Measurements from ENCODE around the gene MARK2. TPM values are rescaled to one million over a fixed set of nuclear protein-coding genes. Genes with fewer than 3 reads are reported as not detected.

Gene MARK2
- polyA plus RNA-seq, 3 donors, result 32.4 to 55.7 (median 33.3) TPM

- Mint-ChIP-seq H3K9me3 (peaks cover 0 to 9% (median 2%) of the 10 kb centered on the region in 7 donors), H3K27ac (no peak overlapping the region), H3K36me3 (no peaks in the 10 kb centered on the region), H3K4me1 (peaks cover 17% of the 10 kb centered on the region), H3K27me3 (ENCODE audit: low read depth in 3 of 3) (peaks cover 40 to 86% (median 56%) of the 10 kb centered on the region in 3 donors), H3K4me3 (peak overlapping the region; percentile 43 to 86)
- TF ChIP-seq, protein P1, sequence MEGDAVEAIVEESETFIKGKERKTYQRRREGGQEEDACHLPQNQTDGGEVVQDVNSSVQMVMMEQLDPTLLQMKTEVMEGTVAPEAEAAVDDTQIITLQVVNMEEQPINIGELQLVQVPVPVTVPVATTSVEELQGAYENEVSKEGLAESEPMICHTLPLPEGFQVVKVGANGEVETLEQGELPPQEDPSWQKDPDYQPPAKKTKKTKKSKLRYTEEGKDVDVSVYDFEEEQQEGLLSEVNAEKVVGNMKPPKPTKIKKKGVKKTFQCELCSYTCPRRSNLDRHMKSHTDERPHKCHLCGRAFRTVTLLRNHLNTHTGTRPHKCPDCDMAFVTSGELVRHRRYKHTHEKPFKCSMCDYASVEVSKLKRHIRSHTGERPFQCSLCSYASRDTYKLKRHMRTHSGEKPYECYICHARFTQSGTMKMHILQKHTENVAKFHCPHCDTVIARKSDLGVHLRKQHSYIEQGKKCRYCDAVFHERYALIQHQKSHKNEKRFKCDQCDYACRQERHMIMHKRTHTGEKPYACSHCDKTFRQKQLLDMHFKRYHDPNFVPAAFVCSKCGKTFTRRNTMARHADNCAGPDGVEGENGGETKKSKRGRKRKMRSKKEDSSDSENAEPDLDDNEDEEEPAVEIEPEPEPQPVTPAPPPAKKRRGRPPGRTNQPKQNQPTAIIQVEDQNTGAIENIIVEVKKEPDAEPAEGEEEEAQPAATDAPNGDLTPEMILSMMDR (IDR thresholded peaks at IDR 0.05), result no peak
- peak overlapping the region in 2 of 3 experiments; percentile 6 to 64 for H3K4me3 ChIP-seq (replicated peaks in 1 of 3; ENCODE audit: low read depth in 2 of 3, low read length in 3 of 3)
- H2AFZ ChIP-seq (ENCODE audit: insufficient read depth, low read depth, low read length, poor library complexity, severe bottlenecking), result peak overlapping the region; percentile 65
- peaks cover 30 to 39% of the 10 kb centered on the region in 2 donors for H3K4me1 ChIP-seq (ENCODE audit: control insufficient read depth in 1 of 2, insufficient read depth in 2 of 2, low read length in 2 of 2)
- peaks cover 29% of the 10 kb centered on the region for H4K20me1 ChIP-seq (ENCODE audit: insufficient read depth, low read length)
- 9% methylated on average over 32 of the region's 50 CpGs for WGBS (ENCODE audit: insufficient coverage)
- peaks cover 18 to 62% of the 10 kb centered on the region in 2 donors for H3K27me3 ChIP-seq (ENCODE audit: control insufficient read depth in 2 of 2, insufficient read depth in 2 of 2, low read length in 2 of 2)
- no peaks in the 10 kb centered on the region for H3K9me3 ChIP-seq (replicated peaks in 1 of 2; ENCODE audit: control insufficient read depth in 1 of 2, insufficient read depth in 1 of 2, low read length in 2 of 2)
- H3K36me3 ChIP-seq (replicated peaks in 1 of 2; ENCODE audit: control insufficient read depth in 1 of 2, insufficient read depth in 2 of 2, low read length in 2 of 2), result no peaks in the 10 kb centered on the region
- peak overlapping the region; percentile 27 for H3K9ac ChIP-seq (ENCODE audit: insufficient read depth, low read length, poor library complexity, severe bottlenecking)
- H3K79me2 ChIP-seq (ENCODE audit: insufficient read depth, low read length), result no peaks in the 10 kb centered on the region
- intact Hi-C loops (cut with micrococcal nuclease), result no loop called here
- no peak for DNase-seq
- H3K4me2 ChIP-seq (replicated peaks; ENCODE audit: extremely low read depth, low read length, poor library complexity, severe bottlenecking), result peak overlapping the region; percentile 74
- H3K27ac ChIP-seq (ENCODE audit: low read depth in 1 of 2, low read length in 2 of 2), result no peak overlapping the region
Observed at GRCh38 chr11:63917692-63918506, 79.0 kb downstream of the MARK2 start.

DNA sequence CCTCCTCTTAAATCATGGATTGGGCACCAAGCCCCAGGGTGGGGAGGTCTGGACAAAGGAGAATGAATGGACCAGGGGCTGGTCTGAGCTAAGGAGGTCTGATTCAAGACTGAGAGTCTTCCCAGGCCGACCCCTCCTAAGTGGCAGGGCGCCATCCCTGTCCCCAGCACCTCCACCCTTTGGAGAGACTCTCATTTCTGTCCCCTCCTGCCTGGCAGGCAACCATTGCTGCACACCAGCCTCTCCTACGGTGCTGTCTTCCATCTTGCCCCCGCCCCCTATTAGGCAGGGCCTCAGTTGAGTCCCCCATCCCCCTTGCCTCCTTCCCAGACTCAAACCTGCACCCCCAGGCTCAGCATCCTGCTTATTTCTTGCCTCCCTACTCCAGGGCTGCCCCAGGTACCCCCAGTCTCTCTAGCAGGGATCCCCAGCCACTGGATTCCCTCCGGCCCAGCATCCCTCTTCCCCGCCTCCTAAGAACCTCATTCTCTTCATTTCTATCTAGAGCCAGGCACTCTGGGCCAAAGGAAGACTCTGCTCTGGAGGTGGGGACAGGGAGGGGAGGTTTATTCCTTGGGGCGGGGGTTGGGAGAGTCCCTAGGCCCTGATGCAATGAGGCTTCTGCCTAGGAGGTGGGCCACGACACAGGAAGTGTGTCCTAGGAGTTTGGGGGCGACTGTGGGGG is 79.7 kb downstream of the MARK2 start:
- H3K4me3 ChIP-seq (replicated peaks in 1 of 3; ENCODE audit: low read depth in 2 of 3, low read length in 3 of 3), result peak overlapping the region in 1 of 3 experiments; percentile 64
- WGBS (ENCODE audit: insufficient coverage), result 80% methylated on average over 3 of the region's 9 CpGs
- no peaks in the 10 kb centered on the region for H3K36me3 Mint-ChIP-seq
- peak overlapping the region; percentile 74 for H2AFZ ChIP-seq (ENCODE audit: insufficient read depth, low read depth, low read length, poor library complexity, severe bottlenecking)
- H3K79me2 ChIP-seq (ENCODE audit: insufficient read depth, low read length), result no peaks in the 10 kb centered on the region
- peak overlapping the region; percentile 40 for H3K9ac ChIP-seq (ENCODE audit: insufficient read depth, low read length, poor library complexity, severe bottlenecking)
- no peak overlapping the region for H3K27ac Mint-ChIP-seq
- H3K4me1 Mint-ChIP-seq, result peaks cover 18% of the 10 kb centered on the region
- H3K4me3 Mint-ChIP-seq, result peak overlapping the region in 1 of 2 donors; percentile 75
- peaks cover 28% of the 10 kb centered on the region for H4K20me1 ChIP-seq (ENCODE audit: insufficient read depth, low read length)
- TF ChIP-seq, protein P1 (IDR thresholded peaks at IDR 0.05), result no peak
- H3K27me3 Mint-ChIP-seq (ENCODE audit: low read depth in 3 of 3), result peaks cover 46 to 90% (median 56%) of the 10 kb centered on the region in 3 donors
- peaks cover 18 to 62% of the 10 kb centered on the region in 2 donors for H3K27me3 ChIP-seq (ENCODE audit: control insufficient read depth in 2 of 2, insufficient read depth in 2 of 2, low read length in 2 of 2)
- intact Hi-C loops (cut with micrococcal nuclease), result no loop called here
- no peaks in the 10 kb centered on the region for H3K9me3 ChIP-seq (replicated peaks in 1 of 2; ENCODE audit: control insufficient read depth in 1 of 2, insufficient read depth in 1 of 2, low read length in 2 of 2)
- peaks cover 30 to 39% of the 10 kb centered on the region in 2 donors for H3K4me1 ChIP-seq (ENCODE audit: control insufficient read depth in 1 of 2, insufficient read depth in 2 of 2, low read length in 2 of 2)
- H3K27ac ChIP-seq (ENCODE audit: low read depth in 1 of 2, low read length in 2 of 2), result no peak overlapping the region
- peak overlapping the region; percentile 74 for H3K4me2 ChIP-seq (replicated peaks; ENCODE audit: extremely low read depth, low read length, poor library complexity, severe bottlenecking)
- peaks cover 0 to 9% (median 2%) of the 10 kb centered on the region in 7 donors for H3K9me3 Mint-ChIP-seq
- no peaks in the 10 kb centered on the region for H3K36me3 ChIP-seq (replicated peaks in 1 of 2; ENCODE audit: control insufficient read depth in 1 of 2, insufficient read depth in 2 of 2, low read length in 2 of 2)
- DNase-seq, result no peak

All from CD14-positive monocyte (primary cell).